Measurements from ENCODE around the gene HMCN1. TPM values are rescaled to one million over a fixed set of nuclear protein-coding genes. Genes with fewer than 3 reads are reported as not detected.

The HMCN1 gene
- total and polyA plus RNA-seq, 2 experiments from 2014 or later = 1.6 to 8.7 TPM

GRCh38 chr1:185974367-185975170, 240.4 kb downstream of the HMCN1 start:
- Histone ChIP-seq H3K36me3 (ENCODE audit: insufficient read depth) (no peaks in the 10 kb centered on the region), H3K4me2 (no peak overlapping the region), H3K27me3 (ENCODE audit: insufficient read depth) (no peaks in the 10 kb centered on the region), H4K20me1 (replicated peaks; ENCODE audit: insufficient read depth) (no peaks in the 10 kb centered on the region), H3K4me3 (no peak overlapping the region), H2AFZ (no peak overlapping the region), H3F3A (replicated peaks; ENCODE audit: low read depth) (no peaks in the 10 kb centered on the region), H3K4me1 (ENCODE audit: insufficient read depth) (no peaks in the 10 kb centered on the region), H3K79me2 (replicated peaks; ENCODE audit: insufficient read depth) (no peaks in the 10 kb centered on the region), H3K9me2 (ENCODE audit: insufficient read depth) (0 out of 2 replicates have a peak, but pooled peaks cover 2% of the 10 kb centered on the region), H3K27ac (ENCODE audit: low read depth) (no peak overlapping the region)
- ATAC-seq = no peak
- Mint-ChIP-seq H3K4me1 (peaks cover 2% of the 10 kb centered on the region; the same call in 2 of the 3 replicates), H3K4me3 (no peak overlapping the region), H3K36me3 (ENCODE audit: low read depth) (no peaks in the 10 kb centered on the region; the same call in 2 of the 3 replicates), H3K9me3 (no peaks in the 10 kb centered on the region), H3K27me3 (ENCODE audit: insufficient read depth, low read depth, poor library complexity) (no peaks in the 10 kb centered on the region), H3K27ac (peak overlapping the region; percentile 38; the same call in 1 of the 2 replicates)
- no peak for DNase-seq (ENCODE audit: low spot score)
- TF ChIP-seq STAT1 (IDR thresholded peaks at IDR 0.05; ENCODE audit: unreplicated experiment) (no peak), POLR2AphosphoS5 (IDR thresholded peaks at IDR 0.05; ENCODE audit: low read depth) (no peak), EZH2 (IDR thresholded peaks at IDR 0.05; ENCODE audit: low read depth, unreplicated experiment) (no peak), REST (IDR thresholded peaks at IDR 0.05; ENCODE audit: unreplicated experiment) (no peak), CTCF (conservative IDR thresholded peaks at IDR 0.05; ENCODE audit: low read depth in 2 of 2) (no peak), NANOG (IDR thresholded peaks at IDR 0.05; ENCODE audit: borderline replicate concordance) (no peak), JUNB (IDR thresholded peaks at IDR 0.05; ENCODE audit: unreplicated experiment) (no peak)

GRCh38 chr1:185980891-185981290, 246.7 kb downstream of the HMCN1 start:
- no peaks in the 10 kb centered on the region; the same call in 2 of the 3 replicates for H3K4me1 Mint-ChIP-seq
- no peak overlapping the region for H3K4me3 ChIP-seq
- no peaks in the 10 kb centered on the region for H4K20me1 ChIP-seq (replicated peaks; ENCODE audit: insufficient read depth)
- no peaks in the 10 kb centered on the region for H3K27me3 ChIP-seq (ENCODE audit: insufficient read depth)
- H3K9me3 Mint-ChIP-seq = no peaks in the 10 kb centered on the region
- TF ChIP-seq STAT1 (IDR thresholded peaks at IDR 0.05; ENCODE audit: unreplicated experiment) (no peak), CREB1 (CRISPR knock-in tag; IDR thresholded peaks at IDR 0.05; ENCODE audit: low read depth) (no peak), REST (IDR thresholded peaks at IDR 0.05; ENCODE audit: unreplicated experiment) (no peak), POLR2AphosphoS5 (IDR thresholded peaks at IDR 0.05; ENCODE audit: low read depth) (no peak), ETS1 (IDR thresholded peaks at IDR 0.05) (no peak)
- H3K36me3 Mint-ChIP-seq (ENCODE audit: low read depth) = no peaks in the 10 kb centered on the region
- no peaks in the 10 kb centered on the region for H3F3A ChIP-seq (replicated peaks; ENCODE audit: low read depth)
- H3K27me3 Mint-ChIP-seq (ENCODE audit: insufficient read depth, low read depth, poor library complexity) = no peaks in the 10 kb centered on the region
- H3K36me3 ChIP-seq (ENCODE audit: insufficient read depth) = no peaks in the 10 kb centered on the region
- H3K9me2 ChIP-seq (ENCODE audit: insufficient read depth) = no peaks in the 10 kb centered on the region
- DNase-seq (ENCODE audit: low spot score) (no peak), ATAC-seq (no peak)
- H3K79me2 ChIP-seq (replicated peaks; ENCODE audit: insufficient read depth) = no peaks in the 10 kb centered on the region
- no peak overlapping the region for H2AFZ ChIP-seq
- no peak overlapping the region for H3K27ac Mint-ChIP-seq
- no peak overlapping the region for H3K4me3 Mint-ChIP-seq
- H3K4me1 ChIP-seq (ENCODE audit: insufficient read depth) = no peaks in the 10 kb centered on the region
- H3K27ac ChIP-seq (ENCODE audit: low read depth) = no peak overlapping the region
- no peak overlapping the region for H3K4me2 ChIP-seq
